ENCODE results near the gene RPTOR.

- TF ChIP-seq ZNF362 (tag by site-specific recombination; IDR thresholded peaks at IDR 0.05), result no peak
- TF ChIP-seq ZNF555 (tag by site-specific recombination; conservative IDR thresholded peaks at IDR 0.05), result no peak
- no peak for TF ChIP-seq CTCF (tag by site-specific recombination; IDR thresholded peaks at IDR 0.05)
- no peak for TF ChIP-seq ZNF311 (tag by site-specific recombination; IDR thresholded peaks at IDR 0.05; ENCODE audit: borderline replicate concordance)
- TF ChIP-seq ZNF654 (tag by site-specific recombination; IDR thresholded peaks at IDR 0.05; ENCODE audit: low read depth), result no peak
- TF ChIP-seq YY1 (tag by site-specific recombination; IDR thresholded peaks at IDR 0.05), result no peak
- no peak for TF ChIP-seq ZNF629 (tag by site-specific recombination; IDR thresholded peaks at IDR 0.05)
- TF ChIP-seq REST (tag by site-specific recombination; IDR thresholded peaks at IDR 0.05), result no peak
- TF ChIP-seq ZNF174 (tag by site-specific recombination; IDR thresholded peaks at IDR 0.05), result no peak
- TF ChIP-seq ZNF580 (tag by site-specific recombination; IDR thresholded peaks at IDR 0.05), result no peak
- no peak for TF ChIP-seq ZBTB26 (tag by site-specific recombination; optimal IDR thresholded peaks at IDR 0.05)
- no peak for TF ChIP-seq KLF7 (tag by site-specific recombination; IDR thresholded peaks at IDR 0.05; ENCODE audit: borderline replicate concordance)
- no peak for TF ChIP-seq MEIS1 (CRISPR knock-in tag; IDR thresholded peaks at IDR 0.05; ENCODE audit: borderline replicate concordance)
These were observed 137.7 kb downstream of the RPTOR start for GRCh38 chr17:80682372-80682771.
